NCI-H460 (cell line): ENCODE results near the gene UBR4. TPM values are rescaled to one million over a fixed set of nuclear protein-coding genes. Genes with fewer than 3 reads are reported as not detected.
"Not testable (repeated sequence)": the region's sequence is repeated elsewhere in the genome, so short reads cannot be mapped to it uniquely, and the experiment has no call there.

Source experiments
- DNase-seq: peaks from one replicate; pipeline ENCODE4 v3.0.0-alpha.2; 2016; ENCODE audit warnings: low read depth; ENCODE audit errors: extremely low read depth
- total RNA-seq: library from RNA; depleted of rRNA; stranded (reverse); fragments of >200 nt; shearing (Covaris generic); gene quantifications from 2 replicates; pipeline ENCODE4 v1.2.3, GENCODE V29; 2014

Gene UBR4
- total RNA-seq, 1 experiment from 2014 or later, result 210 TPM

DNA sequence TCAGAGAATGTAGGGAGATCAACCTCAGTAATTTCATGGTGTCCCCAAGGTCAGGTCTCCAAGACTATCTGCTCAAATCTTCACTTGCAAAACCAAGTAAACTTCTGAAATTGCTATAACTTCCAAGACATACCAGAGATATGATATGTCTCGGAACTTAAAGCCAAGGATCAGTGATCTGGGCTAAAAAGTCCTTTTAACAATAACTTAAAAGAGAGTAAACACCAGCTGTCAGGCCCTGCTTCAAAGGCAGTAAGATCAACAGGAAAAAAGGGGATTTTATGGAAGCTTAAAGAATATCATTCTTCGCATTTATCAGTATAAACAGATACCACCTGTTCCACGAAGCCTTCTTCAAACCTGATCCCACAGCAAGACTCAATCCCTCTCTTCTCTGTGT, 13.7 kb downstream of the UBR4 start:
- no peak for DNase-seq

DNA sequence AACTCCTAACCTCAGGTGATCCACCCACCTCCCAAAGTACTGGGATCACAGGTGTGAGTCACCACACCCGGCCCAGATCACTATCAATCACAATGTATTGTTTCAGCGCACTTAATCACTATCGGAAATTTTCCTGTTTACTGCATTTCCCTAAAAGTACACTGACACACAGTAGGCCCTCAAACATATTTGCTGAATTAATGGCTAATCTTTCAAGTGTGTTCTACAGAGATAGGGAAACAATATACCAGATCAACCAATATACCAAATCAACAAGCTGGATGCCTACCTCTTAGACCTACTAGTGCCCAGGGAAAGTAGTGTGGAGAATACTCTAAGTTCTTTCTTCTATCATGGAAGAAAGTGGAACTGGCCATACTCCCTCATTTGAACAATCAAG, 17.1 kb downstream of the UBR4 start:
- DNase-seq, result no peak

DNA sequence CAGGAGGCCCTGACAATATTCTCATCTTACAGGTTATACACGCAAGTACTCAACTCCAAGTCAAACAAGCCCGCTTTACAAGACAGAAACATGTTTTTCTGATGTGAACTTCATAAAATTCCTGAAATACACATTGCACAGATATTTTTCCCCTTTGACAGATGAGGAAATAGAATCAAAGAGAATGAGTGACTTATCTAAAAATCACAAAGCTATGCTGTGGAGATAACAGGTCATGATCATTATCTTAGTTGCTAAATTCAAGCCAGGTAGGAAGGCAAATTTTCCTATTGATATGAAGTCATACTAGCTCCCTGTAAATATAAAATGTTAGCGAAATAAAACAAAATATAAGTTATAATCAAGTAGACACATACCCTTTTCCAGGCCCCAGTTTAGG, 18.3 kb downstream of the UBR4 start:
- no peak for DNase-seq

DNA sequence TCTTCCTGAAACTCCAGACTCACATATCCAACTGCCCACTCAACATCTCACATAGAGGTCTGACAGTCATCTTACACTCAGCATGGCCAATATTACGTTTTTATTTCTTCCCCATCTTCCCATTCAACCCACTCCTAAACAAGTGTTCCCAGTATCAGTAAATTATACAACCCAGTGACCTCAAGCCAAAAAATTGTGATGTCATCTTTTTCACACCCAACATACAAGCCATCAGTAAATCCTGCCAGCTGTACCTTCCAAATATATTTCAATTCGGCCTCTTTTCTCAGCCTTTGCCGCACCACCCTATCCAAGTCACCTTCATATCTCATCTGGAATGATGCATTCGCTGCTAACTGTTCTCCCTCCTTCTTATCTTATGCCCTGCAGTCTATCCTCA, 19.6 kb downstream of the UBR4 start:
- no peak for DNase-seq

DNA sequence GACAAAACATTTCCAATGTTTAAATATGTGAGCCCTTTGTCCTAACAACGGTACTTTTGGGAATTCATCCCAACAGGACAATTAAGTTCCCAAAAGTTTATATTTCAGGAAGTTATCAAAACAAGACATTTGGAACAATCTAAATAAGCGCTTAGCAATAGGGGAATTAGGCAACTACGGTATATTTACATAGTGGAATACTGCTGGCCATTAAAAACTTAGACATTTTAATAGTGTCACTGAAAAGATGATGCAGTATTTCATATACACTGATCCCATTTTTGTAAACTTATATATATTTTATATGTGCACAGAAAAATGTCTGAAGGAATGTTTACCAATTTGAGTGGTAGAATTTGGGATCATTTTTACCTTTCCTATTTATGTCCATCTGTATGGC, 20.8 kb downstream of the UBR4 start:
- DNase-seq, result no peak

DNA sequence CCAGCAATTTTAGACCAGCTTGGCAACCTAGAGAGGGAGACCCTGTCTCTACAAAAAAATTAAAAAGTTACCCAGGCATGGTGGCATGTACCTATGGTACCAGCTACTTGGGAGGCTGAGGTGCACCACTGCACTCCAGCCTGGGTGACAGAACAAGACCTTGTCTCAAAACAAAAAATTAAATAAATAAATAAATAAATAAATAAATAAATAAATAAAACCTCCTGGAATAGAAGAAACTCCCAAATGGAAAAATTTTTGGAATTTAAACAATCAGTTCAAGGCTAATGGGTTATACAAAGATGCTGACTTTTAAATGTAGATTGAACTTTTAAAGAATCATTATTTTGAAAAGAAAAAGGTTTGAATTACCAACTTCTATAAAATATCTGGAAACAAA, 22.2 kb downstream of the UBR4 start:
- no peak for DNase-seq

DNA sequence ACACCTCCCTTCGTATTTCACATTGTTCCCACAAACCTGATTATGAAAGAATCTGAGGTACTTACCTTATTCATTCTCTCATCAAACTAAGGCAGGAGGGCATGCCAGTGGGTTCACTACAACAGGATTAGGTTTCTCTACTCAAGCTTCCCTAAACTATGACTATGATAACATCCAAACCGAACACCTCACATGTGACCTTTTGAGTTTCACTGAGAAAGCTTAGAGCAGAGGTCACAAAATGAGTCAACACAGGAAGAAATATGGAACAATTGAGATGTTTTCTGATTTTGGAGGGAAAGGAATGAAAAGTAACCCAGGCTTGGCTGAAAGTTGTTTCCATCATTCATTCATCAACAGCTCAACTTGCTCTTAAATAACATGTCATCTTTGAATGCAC, 24.1 kb downstream of the UBR4 start:
- DNase-seq, result no peak

DNA sequence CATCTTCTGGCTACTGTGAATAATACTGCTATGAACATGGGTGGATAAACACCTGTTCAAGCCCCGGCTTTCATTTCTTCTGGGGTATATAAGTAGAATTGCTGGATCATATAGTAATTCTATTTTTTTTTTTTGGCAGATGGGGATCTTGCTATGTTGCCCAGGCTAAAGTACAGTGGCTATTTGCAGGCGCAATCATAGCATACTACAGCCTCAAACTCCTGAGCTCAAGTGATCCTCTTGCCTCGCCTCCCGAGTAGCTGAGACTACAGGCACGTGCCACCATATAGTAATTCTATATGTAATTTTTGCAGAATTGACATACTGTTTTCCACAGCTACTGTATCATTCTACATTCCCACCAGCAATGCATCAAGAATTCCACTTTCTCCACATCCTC, 27.8 kb downstream of the UBR4 start:
- DNase-seq, result no peak

DNA sequence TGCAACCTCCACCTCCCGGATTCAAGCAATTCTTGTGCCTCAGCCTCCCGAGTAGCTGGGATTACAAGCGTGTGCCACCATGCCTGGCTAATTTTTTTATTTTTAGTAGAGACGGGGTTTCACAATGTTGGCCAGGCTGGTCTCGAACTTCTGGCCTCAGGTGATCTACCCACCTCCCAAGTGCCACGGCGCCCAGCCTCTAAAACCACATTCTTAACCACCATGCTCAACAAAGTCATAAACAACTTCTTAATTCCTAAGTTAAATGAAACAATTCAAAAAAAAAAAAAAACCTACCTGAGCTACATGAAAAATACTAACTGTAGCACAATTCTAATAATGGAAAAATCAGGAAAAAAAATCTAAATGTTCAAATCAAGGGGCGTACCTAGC, 29.8 kb downstream of the UBR4 start:
- DNase-seq, result not testable (repeated sequence)

DNA sequence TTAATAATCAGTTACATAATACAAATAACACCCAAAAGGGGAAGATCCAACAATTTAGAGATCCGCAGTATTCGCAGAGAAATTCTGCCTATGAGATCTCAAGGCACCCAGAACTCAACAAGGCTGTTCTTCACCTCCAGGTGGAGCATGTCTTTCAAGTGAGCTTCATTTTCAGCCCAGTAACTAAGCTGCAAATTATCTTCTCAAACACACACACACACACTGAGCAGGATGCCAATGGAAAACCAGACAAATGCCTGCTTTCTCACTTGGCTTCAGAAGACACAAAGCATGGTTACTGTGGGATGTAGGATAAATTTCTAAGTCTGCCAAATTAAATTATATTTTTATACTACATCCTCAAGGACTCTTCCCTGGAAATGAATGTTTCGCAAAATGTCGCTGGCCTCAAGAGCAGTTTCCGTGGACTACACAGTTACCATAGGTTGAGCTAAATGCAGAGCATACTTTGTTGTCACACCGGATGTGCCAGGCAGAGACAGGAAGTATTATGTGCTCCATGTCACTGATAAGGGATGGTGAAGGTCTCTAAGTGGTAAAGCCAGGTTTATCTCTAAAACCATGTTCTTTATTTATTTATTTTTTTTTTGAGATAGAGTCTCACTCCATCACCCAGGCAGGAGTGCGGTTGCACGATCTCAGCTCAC, 30.3 kb downstream of the UBR4 start:
- peak; percentile 9 for DNase-seq

DNA sequence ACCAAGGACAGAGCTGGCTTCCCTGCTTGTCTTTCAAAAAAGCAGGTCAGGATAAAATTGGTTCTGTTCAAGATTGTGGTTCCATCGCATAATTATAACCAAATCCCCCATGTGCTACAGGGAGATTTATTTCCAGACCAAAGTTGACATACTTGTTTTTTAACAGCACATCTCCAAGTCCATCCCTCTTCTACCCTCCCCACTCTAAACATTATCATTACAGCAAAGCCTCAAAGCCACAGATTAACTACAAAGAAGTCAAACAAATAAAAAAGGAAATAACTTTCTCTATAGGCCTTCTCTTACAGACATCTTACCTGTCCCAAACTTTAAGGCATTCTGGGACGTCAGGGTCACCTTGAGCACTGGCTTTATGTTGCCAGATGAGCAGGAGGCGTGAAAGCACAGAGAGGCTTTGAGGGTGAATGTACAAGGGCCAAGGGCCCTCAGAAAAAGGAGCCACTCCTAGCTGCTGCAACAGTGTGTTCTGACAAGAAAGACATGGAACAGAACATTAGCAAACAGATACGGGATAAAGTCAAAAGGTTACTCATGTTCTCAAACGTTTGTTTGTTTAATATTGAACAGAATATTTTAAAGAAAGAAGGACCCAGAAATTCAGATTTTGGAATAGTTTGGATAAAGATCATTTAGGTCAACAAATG, 31.2 kb downstream of the UBR4 start:
- DNase-seq, result no peak

DNA sequence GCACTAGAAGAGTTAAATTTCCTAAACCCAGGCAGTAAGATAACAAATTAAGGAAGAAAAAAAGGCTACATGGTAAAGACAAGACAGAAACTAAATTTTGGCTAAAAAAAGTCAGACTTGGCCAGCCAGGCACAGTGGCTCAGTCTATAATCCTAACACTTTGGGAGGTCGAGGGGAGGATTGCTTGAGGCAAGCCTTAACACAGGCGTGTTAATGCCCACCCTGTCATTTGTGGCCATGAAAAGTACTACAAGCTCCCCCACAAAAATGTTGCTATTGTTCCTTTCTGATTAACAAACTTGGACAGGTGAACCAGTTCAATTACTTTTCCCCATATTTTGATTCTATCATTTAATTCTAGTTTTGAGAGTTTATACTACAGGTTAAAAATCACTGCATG, 32.3 kb downstream of the UBR4 start:
- DNase-seq, result no peak

DNA sequence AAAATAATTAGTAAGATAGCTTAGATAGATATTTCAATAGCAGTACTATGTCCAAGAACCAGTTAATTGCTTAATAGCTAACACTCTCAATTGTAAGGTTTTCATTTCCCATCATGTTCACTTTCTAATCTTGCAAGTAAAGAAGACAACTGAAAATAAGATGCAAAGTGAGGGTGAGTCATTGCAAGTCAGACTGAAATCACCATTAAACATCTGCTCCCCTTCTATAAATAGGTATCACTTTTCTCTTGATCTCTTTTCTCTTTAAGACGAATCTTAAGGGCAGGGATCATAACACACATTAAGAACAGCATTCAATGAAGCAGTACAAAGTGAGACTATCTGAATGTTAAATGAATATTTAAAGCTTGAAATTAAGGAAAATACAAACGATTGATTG, 40.4 kb downstream of the UBR4 start:
- no peak for DNase-seq

DNA sequence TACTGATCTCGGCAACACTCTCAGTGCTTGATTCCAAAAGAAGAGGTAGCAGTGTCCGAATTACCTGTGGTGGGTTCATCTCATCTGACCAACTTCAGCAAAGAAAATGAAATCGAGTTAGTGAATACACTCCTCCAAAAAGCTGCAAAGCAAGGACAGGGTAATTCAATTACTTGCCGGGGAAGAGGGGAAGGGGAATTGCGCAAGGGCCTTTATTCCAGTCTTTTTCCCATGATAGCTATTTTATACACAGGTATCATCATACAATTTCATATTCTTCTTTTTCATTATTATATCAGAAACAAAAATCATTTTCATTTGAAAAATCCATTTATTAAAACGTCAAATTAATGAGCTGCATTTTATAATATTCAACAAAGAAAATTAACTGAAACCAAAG, 42.9 kb downstream of the UBR4 start:
- no peak for DNase-seq

DNA sequence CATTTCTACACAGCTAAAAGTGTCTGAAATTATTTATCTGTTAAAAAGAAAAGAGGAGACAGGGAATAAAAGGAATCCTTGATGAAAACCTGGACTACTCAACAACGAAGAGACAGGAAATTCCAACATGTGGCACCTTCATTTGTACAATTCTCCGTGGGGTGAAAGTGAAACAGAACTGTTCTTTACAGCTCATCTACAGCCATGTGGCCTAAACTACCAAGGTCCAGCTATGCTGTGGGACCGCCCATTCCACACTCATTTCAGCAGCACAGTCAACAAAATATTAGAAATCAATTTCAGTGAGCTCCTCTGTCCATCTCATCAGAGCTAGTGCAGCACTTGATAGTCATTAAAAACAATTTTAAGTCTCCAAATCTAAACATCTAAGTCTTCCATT, 44.0 kb downstream of the UBR4 start:
- DNase-seq, result no peak

DNA sequence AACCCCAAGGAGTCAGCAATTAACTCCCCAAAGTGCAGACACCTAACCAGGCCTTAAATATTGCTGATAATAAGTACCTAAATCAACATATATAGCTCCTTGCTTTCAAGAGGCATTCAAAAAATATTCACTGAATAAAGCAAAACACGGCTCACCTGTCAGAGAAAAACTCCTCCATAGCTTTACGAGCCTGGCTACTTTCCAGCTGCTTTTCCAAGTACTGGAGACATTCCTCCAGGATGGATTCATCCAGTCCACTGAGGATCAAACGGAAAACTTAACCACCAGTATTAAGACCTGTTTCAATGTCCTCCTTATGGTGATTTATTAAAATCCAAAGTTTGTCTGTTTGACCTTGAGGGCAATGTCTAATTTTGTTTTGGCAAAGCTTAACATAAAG, 44.6 kb downstream of the UBR4 start:
- no peak for DNase-seq

DNA sequence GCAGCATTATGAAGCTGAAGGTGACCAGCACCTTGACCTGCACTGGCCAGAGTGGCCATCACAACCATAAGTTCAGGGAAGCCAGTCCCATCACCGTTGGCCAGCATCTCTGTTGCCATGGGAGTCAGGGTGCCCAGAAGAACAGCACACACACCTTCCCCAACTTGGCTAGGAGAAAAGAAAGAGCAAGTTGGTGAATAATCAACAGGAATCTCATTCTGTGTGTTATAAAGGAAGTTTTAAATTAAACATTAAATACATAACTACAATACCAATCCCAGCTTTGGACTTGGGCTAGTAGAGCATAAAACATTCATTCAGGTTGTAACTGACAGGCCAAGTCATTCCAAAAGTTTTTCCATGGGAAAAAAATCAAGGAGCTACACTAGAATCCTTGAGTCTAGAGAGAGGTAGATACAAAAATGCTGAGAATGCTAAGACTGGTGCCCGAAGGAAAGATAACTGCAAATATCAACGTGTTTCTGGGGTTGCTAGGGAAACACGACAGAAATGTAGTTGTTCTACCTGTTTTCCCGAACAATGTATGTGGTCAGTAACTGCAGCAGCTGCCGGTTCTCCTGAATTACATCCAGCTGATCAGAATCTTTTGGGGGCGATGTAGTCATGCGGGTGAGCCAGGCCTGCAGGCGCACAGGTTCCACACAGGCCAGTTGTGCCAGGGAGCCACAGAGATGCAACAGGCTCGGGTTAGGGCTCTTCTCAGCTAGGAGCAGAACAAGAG, 45.6 kb downstream of the UBR4 start:
- no peak for DNase-seq

DNA sequence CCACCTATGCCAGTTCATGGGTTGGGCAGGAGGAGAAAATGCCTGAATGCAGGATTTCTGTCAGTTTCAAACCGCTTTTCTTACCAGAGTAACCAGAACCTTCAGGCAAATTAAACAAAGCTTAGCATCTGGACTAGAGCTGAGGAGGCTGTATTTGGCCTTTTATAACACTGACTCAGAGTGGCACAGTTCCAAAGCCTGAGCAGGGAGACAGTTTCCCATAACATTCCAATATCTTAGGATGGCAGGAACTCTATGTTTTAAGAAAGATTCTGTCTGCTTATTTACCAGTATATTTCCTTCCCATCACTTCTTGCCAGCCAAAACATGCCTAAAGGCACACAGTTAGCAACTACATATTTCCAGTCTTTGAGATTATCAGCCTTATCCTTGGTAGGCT, 46.8 kb downstream of the UBR4 start:
- DNase-seq, result no peak

DNA sequence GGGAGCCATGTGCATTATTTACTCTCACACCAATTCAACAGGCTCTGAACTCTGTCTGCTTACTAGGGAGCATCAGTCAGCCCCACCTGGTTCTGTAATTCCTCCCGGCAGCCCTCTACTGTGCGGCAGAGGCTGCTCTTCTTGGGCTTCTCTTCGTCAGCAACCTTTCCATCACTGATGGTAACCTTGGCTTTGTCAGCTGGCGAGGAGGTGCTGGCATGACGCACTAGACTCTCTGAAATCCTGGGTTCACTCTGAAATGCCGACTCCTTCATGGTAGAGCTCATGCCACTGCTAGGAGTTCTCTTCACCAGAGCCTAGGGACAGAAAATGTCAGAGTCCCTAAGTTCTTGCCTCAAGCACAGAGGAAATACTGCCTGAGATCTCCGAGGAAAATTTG, 49.2 kb downstream of the UBR4 start:
- no peak for DNase-seq

DNA sequence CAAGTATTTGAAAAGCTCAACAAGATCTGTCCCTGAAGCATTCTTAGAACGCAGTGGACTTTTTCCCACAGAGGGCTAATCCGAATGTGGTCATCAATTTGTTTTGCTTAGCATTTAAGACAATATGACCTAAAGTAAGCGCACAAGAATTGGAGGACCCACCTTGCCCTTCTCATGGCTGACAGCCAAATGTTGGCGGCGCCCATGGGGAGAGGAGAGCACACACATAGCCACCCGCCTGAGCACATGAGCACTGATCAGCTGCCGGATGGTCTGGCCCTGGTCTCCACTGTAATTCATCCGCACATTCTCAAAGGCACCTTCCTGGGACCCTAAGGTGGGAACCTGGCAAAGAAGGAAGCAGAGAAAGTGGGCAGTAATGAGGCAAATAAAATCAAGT, 52.4 kb downstream of the UBR4 start:
- no peak for DNase-seq

DNA sequence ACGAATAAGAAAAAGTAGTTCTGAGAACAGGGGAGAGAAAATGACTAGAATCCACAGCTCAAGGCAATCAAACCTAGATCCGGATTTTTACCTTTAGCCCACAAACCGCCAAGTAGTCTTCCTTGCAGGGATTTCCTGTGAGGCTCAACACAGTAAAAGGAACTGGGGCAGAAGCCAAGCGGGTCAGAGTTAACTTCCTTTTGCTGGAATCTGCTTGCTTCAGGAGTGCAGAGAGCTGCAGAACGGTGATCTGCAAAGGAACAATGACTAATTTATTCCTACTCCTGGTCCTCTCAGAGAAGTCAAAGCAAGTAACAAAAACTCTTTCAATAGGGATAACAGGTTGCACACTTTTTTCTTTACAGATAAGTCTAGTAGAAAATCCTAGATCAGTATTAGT, 53.4 kb downstream of the UBR4 start:
- no peak for DNase-seq

DNA sequence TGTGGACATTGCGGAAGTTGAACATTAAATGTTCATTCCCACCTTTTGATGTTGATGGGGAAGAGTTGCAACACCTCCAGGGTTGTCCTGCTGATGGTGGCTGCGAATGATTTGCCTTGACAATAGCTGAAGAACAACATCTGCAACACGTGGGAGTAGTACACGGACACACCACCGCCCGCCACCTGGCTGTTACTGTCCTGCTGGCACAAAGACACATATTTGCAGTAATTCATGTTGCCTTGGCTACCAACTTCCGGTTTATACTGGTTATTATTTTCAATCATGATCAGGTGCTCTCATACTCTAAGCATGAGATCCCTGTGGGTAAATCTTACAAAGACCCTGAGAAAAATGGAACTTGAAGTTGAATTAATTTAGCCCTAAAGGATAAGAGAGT, 55.2 kb downstream of the UBR4 start:
- DNase-seq, result no peak
